HEK293 (cell line): Measurements from ENCODE around the gene BBS10.

Experiments
- CTCF ChIA-PET: fragments of 350-600 bp; formaldehyde crosslinking; extraction: SDS; loops from one replicate; lab custom pipeline; 2021; ENCODE audit warnings: antibody characterized with exemption; lab: Yijun Ruan, JAX
- POLR2A ChIA-PET: fragments of 300-600 bp; formaldehyde crosslinking; extraction: SDS; loops from one replicate; lab custom pipeline; 2020; ENCODE audit warnings: antibody characterized with exemption, inconsistent platforms; lab: Yijun Ruan, JAX
- H3K27ac ChIP-seq: fragments of 200-500 bp; sonication (Bioruptor generic); 2 replicates; pipeline ENCODE4 v1.5.1; 2014; ENCODE audit warnings: low read depth, low read length, control low read depth, inconsistent platforms; ENCODE audit errors: extremely low read depth
- H3K36me3 ChIP-seq, 2 experiments: fragments of 200-500 bp in 1 of 2; sonication (Bioruptor generic) in 1 of 2; 1 replicate in 1 of 2; 2 replicates in 1 of 2; pipeline ENCODE4 v1.5.1; 2014 to 2017; ENCODE audit warnings: inconsistent platforms in 2 of 2, low read length in 2 of 2; ENCODE audit not compliant: control insufficient read depth in 2 of 2, insufficient read depth in 1 of 2
- H3K4me1 ChIP-seq: fragments of 200-500 bp; sonication (Bioruptor generic); 2 replicates; pipeline ENCODE4 v1.5.1; 2014; ENCODE audit warnings: mild to moderate bottlenecking, low read length, inconsistent platforms; ENCODE audit not compliant: control insufficient read depth, insufficient read depth
- H3K4me3 ChIP-seq: 2 replicates; pipeline ENCODE4 v1.5.1; 2011; ENCODE audit warnings: low read depth, mild to moderate bottlenecking, control low read depth, low read length, moderate library complexity
- H3K9me3 ChIP-seq: fragments of 200-500 bp; sonication (Bioruptor generic); 2 replicates; pipeline ENCODE4 v1.5.1; 2014; ENCODE audit warnings: low read depth, low read length, inconsistent platforms; ENCODE audit not compliant: control insufficient read depth, insufficient read depth
- EGR2 ChIP-seq: fragments of 450-650 bp; formaldehyde crosslinking; IDR thresholded peaks from 2 replicates; pipeline ENCODE4 v1.5.1; 2016; ENCODE audit warnings: low read depth, missing biosample characterization, missing genetic modification characterization
- KLF9 ChIP-seq: fragments of 450-650 bp; formaldehyde crosslinking; IDR thresholded peaks from 2 replicates; pipeline ENCODE4 v1.5.1; 2016; ENCODE audit warnings: missing biosample characterization, missing genetic modification characterization, low read depth
- MEIS1 ChIP-seq: sonication (generic); formaldehyde crosslinking; IDR thresholded peaks from 2 replicates; pipeline ENCODE4 v1.8.1; 2022; ENCODE audit warnings: missing genetic modification reagents, mild to moderate bottlenecking, borderline replicate concordance
- OSR2 ChIP-seq: fragments of 450-650 bp; formaldehyde crosslinking; IDR thresholded peaks from 2 replicates; pipeline ENCODE4 v1.5.1; 2016; ENCODE audit warnings: missing biosample characterization, missing genetic modification characterization
- SP2 ChIP-seq: fragments of 450-650 bp; formaldehyde crosslinking; IDR thresholded peaks from 2 replicates; pipeline ENCODE4 v1.5.1; 2016; ENCODE audit warnings: missing biosample characterization, missing genetic modification characterization
- ZBTB21 ChIP-seq: fragments of 450-650 bp; formaldehyde crosslinking; IDR thresholded peaks from 2 replicates; pipeline ENCODE4 v1.5.1; 2017; ENCODE audit warnings: missing biosample characterization, missing genetic modification characterization
- ZNF10 ChIP-seq: fragments of 450-650 bp; formaldehyde crosslinking; IDR thresholded peaks from 2 replicates; pipeline ENCODE4 v1.5.1; 2017; ENCODE audit warnings: missing biosample characterization, missing genetic modification characterization
- ZNF140 ChIP-seq: fragments of 450-650 bp; formaldehyde crosslinking; IDR thresholded peaks from 2 replicates; pipeline ENCODE4 v1.5.1; 2016; ENCODE audit warnings: missing biosample characterization, missing genetic modification characterization
- ZNF16 ChIP-seq: fragments of 450-650 bp; formaldehyde crosslinking; IDR thresholded peaks from 2 replicates; pipeline ENCODE4 v1.5.1; 2016; ENCODE audit warnings: low read depth, missing biosample characterization, missing genetic modification characterization
- ZNF175 ChIP-seq: fragments of 450-650 bp; formaldehyde crosslinking; IDR thresholded peaks from 2 replicates; pipeline ENCODE4 v1.5.1; 2016; ENCODE audit warnings: missing biosample characterization, missing genetic modification characterization
- ZNF19 ChIP-seq: fragments of 450-650 bp; formaldehyde crosslinking; IDR thresholded peaks from 2 replicates; pipeline ENCODE4; 2016; ENCODE audit warnings: missing biosample characterization, missing genetic modification characterization, low read depth
- ZNF274 ChIP-seq, 2 experiments: fragments of 200-500 bp in 1 of 2; fragments of 450-650 bp in 1 of 2; sonication (Bioruptor generic) in 1 of 2; formaldehyde crosslinking in 1 of 2; IDR thresholded peaks; 2 replicates each; pipeline versions ENCODE4 v1.5.1 to v1.6.1; 2014 to 2016; ENCODE audit warnings: borderline replicate concordance in 1 of 2, inconsistent platforms in 1 of 2, low read length in 1 of 2, missing biosample characterization in 1 of 2, missing genetic modification characterization in 1 of 2
- ZNF416 ChIP-seq: fragments of 450-650 bp; formaldehyde crosslinking; IDR thresholded peaks from 2 replicates; pipeline ENCODE4 v1.5.1; 2016; ENCODE audit warnings: missing biosample characterization, missing genetic modification characterization
- ZNF426 ChIP-seq: fragments of 450-650 bp; formaldehyde crosslinking; IDR thresholded peaks from 2 replicates; pipeline ENCODE4 v1.5.1; 2017; ENCODE audit warnings: missing biosample characterization, missing genetic modification characterization, mild to moderate bottlenecking, inconsistent platforms, moderate library complexity
- ZNF529 ChIP-seq: fragments of 450-650 bp; formaldehyde crosslinking; IDR thresholded peaks from 2 replicates; pipeline ENCODE4 v1.5.1; 2017; ENCODE audit warnings: missing genetic modification characterization, missing biosample characterization; ENCODE audit not compliant: insufficient replicate concordance
- ZNF558 ChIP-seq: fragments of 450-650 bp; formaldehyde crosslinking; IDR thresholded peaks from 2 replicates; pipeline ENCODE4 v1.5.1; 2016; ENCODE audit warnings: missing biosample characterization, missing genetic modification characterization
- ZNF560 ChIP-seq: fragments of 450-650 bp; formaldehyde crosslinking; IDR thresholded peaks from 2 replicates; pipeline ENCODE4 v1.5.1; 2017; ENCODE audit warnings: missing biosample characterization, missing genetic modification characterization, borderline replicate concordance
- ZNF626 ChIP-seq: fragments of 450-650 bp; sonication (Bioruptor Pico); formaldehyde crosslinking; IDR thresholded peaks from 2 replicates; pipeline ENCODE4 v1.5.1; 2018; ENCODE audit warnings: missing biosample characterization, missing genetic modification characterization, inconsistent platforms
- ZNF660 ChIP-seq: fragments of 450-650 bp; IDR thresholded peaks from 2 replicates; pipeline ENCODE4 v1.5.1; 2018; ENCODE audit warnings: missing biosample characterization, mild to moderate bottlenecking, missing genetic modification characterization
- ZNF701 ChIP-seq: fragments of 450-650 bp; formaldehyde crosslinking; IDR thresholded peaks from 2 replicates; pipeline ENCODE4 v1.5.1; 2016; ENCODE audit warnings: missing biosample characterization, missing genetic modification characterization
- ZNF776 ChIP-seq: fragments of 450-650 bp; formaldehyde crosslinking; IDR thresholded peaks from 2 replicates; pipeline ENCODE4 v1.5.0; 2017; ENCODE audit warnings: missing biosample characterization, missing genetic modification characterization, borderline replicate concordance
- ZNF777 ChIP-seq: fragments of 450-650 bp; formaldehyde crosslinking; IDR thresholded peaks from 2 replicates; pipeline ENCODE4 v1.5.1; 2017; ENCODE audit warnings: missing biosample characterization, missing genetic modification characterization, borderline replicate concordance
- TF ChIP-seq, protein P1 (sequence below): fragments of 450-650 bp; formaldehyde crosslinking; IDR thresholded peaks from 2 replicates; pipeline ENCODE4 v1.5.1; 2017; ENCODE audit warnings: missing biosample characterization, missing genetic modification characterization

Gene BBS10

DNA sequence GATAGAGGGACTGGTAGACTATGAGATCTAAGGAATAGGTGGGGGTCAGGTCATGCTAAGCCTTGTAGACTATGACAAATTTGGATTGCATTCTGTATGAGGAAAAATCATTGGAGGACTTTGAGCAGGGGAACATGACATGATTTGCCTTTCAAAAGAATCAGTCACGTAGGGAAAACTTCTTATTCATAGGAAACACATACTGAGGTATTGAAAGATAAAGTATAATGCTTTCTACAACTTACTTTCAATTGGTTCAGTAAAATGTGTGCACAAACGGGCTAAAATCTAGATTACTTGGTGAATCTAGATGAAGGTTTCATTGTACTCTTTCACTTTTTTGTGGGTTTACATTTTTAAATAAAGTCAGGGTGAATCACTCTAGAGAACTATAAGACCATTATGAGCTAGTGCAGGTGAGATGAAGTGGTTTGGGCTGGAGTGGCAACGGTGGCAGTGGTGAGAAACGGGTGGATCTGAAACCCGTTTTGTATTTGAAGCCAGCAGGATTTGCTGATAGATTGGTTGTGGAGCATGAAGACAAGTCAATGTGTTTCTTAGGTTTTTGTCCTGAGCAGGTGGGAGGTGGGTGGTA, 6.7 kb downstream of the BBS10 start (continued):
- no peak for TF ChIP-seq ZNF274 (IDR thresholded peaks at IDR 0.05; ENCODE audit: low read length)
- TF ChIP-seq ZNF274 (tag by site-specific recombination; IDR thresholded peaks at IDR 0.05; ENCODE audit: borderline replicate concordance): no peak
- no peak for TF ChIP-seq ZBTB21 (tag by site-specific recombination)
- no peak for TF ChIP-seq ZNF776 (tag by site-specific recombination)
- TF ChIP-seq ZNF560 (tag by site-specific recombination): no peak
- no peak for TF ChIP-seq KLF9 (tag by site-specific recombination)
- no peak for TF ChIP-seq ZNF416 (tag by site-specific recombination)
- no peak for TF ChIP-seq ZNF777
- no peak for TF ChIP-seq ZNF10 (tag by site-specific recombination)
- no peak for TF ChIP-seq ZNF660
- no peak for TF ChIP-seq EGR2 (tag by site-specific recombination)
- TF ChIP-seq ZNF701: no peak
- TF ChIP-seq, protein P1, sequence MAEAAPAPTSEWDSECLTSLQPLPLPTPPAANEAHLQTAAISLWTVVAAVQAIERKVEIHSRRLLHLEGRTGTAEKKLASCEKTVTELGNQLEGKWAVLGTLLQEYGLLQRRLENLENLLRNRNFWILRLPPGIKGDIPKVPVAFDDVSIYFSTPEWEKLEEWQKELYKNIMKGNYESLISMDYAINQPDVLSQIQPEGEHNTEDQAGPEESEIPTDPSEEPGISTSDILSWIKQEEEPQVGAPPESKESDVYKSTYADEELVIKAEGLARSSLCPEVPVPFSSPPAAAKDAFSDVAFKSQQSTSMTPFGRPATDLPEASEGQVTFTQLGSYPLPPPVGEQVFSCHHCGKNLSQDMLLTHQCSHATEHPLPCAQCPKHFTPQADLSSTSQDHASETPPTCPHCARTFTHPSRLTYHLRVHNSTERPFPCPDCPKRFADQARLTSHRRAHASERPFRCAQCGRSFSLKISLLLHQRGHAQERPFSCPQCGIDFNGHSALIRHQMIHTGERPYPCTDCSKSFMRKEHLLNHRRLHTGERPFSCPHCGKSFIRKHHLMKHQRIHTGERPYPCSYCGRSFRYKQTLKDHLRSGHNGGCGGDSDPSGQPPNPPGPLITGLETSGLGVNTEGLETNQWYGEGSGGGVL (tag by site-specific recombination): no peak

DNA sequence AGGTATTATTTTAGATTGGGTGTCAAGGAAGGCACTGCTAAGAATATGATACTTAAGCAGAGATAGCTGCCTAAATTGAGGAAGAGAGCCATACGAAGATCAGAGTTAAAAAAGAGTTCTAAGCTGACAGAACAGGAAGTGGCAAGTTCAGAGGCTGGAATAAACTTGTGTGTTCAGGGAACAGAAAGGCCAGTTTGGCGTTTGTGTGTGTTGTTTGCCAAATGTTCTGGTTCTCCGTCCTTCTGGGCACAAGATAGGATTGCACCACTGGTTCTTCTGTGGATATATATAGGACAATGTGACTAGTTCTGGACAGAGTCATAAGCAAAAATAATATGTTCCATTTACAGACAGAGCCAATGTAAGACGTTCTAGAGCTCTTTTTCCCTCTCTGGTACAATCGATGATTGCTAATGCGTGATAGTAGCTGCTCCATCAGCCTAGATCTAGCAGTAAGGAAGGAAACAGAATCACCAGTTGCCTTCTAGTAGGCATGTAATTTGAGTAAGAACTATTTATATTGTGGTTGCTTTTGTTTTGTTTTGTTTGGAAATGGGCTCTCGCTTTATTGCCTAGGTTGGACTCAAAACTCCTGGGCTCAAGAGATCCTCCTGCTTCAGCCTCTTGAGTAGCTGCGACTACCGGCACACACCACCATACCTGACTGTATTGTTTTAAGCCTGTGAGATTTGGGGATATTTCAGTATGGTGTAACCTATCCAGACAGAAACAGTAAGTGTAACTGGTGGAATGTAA, 7.4 kb downstream of the BBS10 start:
- CTCF ChIA-PET: interaction anchor here (1.1 kb wide), 1 partner anchor 11 kb away, joined by 4 read pairs; no protein-coding TSS in a partner anchor
- Histone ChIP-seq H3K27ac (no peak overlapping the region), H3K4me3 (no peak overlapping the region), H3K9me3 (no peaks in the 10 kb centered on the region), H3K4me1 (no peaks in the 10 kb centered on the region), H3K36me3 (no peaks in the 10 kb centered on the region)
- TF ChIP-seq ZNF626 (tag by site-specific recombination) (no peak), SP2 (tag by site-specific recombination) (no peak), OSR2 (tag by site-specific recombination) (peak; percentile 65; the same call in 1 of the 2 replicates), ZNF426 (tag by site-specific recombination) (no peak), ZNF558 (tag by site-specific recombination) (no peak), ZNF175 (tag by site-specific recombination) (no peak), ZNF19 (no peak), ZNF529 (tag by site-specific recombination) (no peak)
- POLR2A ChIA-PET: no interaction called here

DNA sequence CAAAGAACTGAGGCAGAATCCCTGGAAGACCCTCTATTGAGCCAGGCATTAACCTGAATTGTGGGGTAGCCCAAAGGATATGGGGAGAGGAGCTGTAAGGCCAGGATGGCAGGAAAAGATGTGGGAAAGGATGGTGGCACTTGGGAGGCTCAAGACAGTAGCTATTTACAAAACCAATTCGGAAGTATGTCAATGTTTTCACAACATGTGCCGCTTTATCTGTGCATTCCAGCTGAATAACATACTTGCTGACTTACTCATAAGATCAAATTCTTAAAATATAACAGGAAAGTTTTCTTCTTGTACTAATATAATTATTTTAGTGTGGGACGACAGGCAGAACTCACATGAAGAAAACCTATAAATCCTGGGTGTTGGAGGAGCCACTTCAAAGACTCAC, 10.6 kb downstream of the BBS10 start:
- Histone ChIP-seq H3K36me3 (no peaks in the 10 kb centered on the region), H3K9me3 (no peaks in the 10 kb centered on the region), H3K4me3 (no peak overlapping the region), H3K27ac (no peak overlapping the region), H3K4me1 (no peaks in the 10 kb centered on the region)
- ChIA-PET POLR2A (no interaction called here), CTCF (no interaction called here)
- TF ChIP-seq ZNF16 (tag by site-specific recombination): no peak
- no peak for TF ChIP-seq ZNF140
- TF ChIP-seq MEIS1 (CRISPR knock-in tag): no peak
